K562 (cell line): ENCODE measurements around the gene CSF2. TPM values are rescaled to one million over a fixed set of nuclear protein-coding genes. Genes with fewer than 3 reads are reported as not detected.

Experiments used
- ARID1B ChIP-seq: fragments of 450-650 bp; IDR thresholded peaks from 2 replicates; pipeline ENCODE4 v1.6.1; 2016; ENCODE audit warnings: antibody characterized with exemption, mild to moderate bottlenecking, inconsistent platforms
- CC2D1A ChIP-seq: fragments of 450-650 bp; IDR thresholded peaks from 2 replicates; pipeline ENCODE4 v1.6.1; 2017; ENCODE audit warnings: mild to moderate bottlenecking
- GABPB2 ChIP-seq: fragments of 250-450 bp; sonication (Bioruptor Pico); conservative IDR thresholded peaks from 2 replicates; pipeline ENCODE4 v1.5.1; 2021; ENCODE audit warnings: mild to moderate bottlenecking
- MYNN ChIP-seq, 2 experiments: sonication (generic); formaldehyde crosslinking in 1 of 2; IDR thresholded peaks; 2 replicates each; pipeline versions ENCODE4 v1.5.0 to v1.6.1; 2016 to 2020; ENCODE audit warnings: antibody characterized with exemption in 1 of 2, missing genetic modification reagents in 1 of 2
- NCOA6 ChIP-seq: fragments of 450-650 bp; IDR thresholded peaks from 2 replicates; pipeline ENCODE4 v1.6.1; 2017; ENCODE audit warnings: mild to moderate bottlenecking
- SAFB2 ChIP-seq: fragments of 200-400 bp; formaldehyde crosslinking; IDR thresholded peaks from 2 replicates; pipeline ENCODE4 v1.6.1; 2018; ENCODE audit warnings: borderline replicate concordance, low read length, low read depth, moderate library complexity; ENCODE audit not compliant: severe bottlenecking
- TAF1 ChIP-seq: IDR thresholded peaks from 2 replicates; pipeline ENCODE4 v1.6.1; 2011; ENCODE audit warnings: mild to moderate bottlenecking, low read length, moderate library complexity; ENCODE audit not compliant: insufficient read depth, control insufficient read depth, severe bottlenecking; ENCODE audit errors: extremely low read depth
- ZBTB9 ChIP-seq: fragments of 450-650 bp; formaldehyde crosslinking; IDR thresholded peaks from 2 replicates; pipeline ENCODE4 v1.4.0; 2020; ENCODE audit warnings: mild to moderate bottlenecking, moderate library complexity
- ZNF197 ChIP-seq: fragments of 200-800 bp; sonication (Bioruptor generic); IDR thresholded peaks from 2 replicates; pipeline ENCODE4 v1.6.1; 2016; ENCODE audit warnings: low read depth, missing genetic modification characterization, missing compliant biosample characterization
- ZNF395 ChIP-seq: fragments of 200-800 bp; sonication (Bioruptor generic); IDR thresholded peaks from 2 replicates; pipeline ENCODE4 v1.6.1; 2017; ENCODE audit warnings: missing genetic modification characterization, missing compliant biosample characterization
- ZNF668 ChIP-seq: fragments of 250-450 bp; sonication (Bioruptor Pico); IDR thresholded peaks from 2 replicates; pipeline ENCODE4 v1.8.0; 2022; ENCODE audit warnings: mild to moderate bottlenecking, inconsistent platforms
- polyA plus RNA-seq, 8 experiments: library from polyadenylated mRNA; depleted of rRNA in 4 of 8; stranded (reverse) in 5 of 8; unstranded in 3 of 8; fragments of >200 nt; fragmentation: Nextera tagmentation in 2 of 8; fragmentation: Illumina TruSeq in 1 of 8; extraction: Ambion mirVana in 2 of 8; extraction: Trizol in 1 of 8; gene quantifications; 2 replicates each; pipeline versions ENCODE4 v1.2.1 to v1.2.3, GENCODE V29; 2011 to 2014; ENCODE audit warnings: inconsistent platforms in 1 of 8, missing spikeins in 1 of 8
- total RNA-seq, 7 experiments: library from RNA; depleted of rRNA in 6 of 7; stranded (reverse); fragments of >200 nt in 6 of 7; fragmentation: Illumina TruSeq in 2 of 7; extraction: Trizol in 2 of 7; gene quantifications; 2 replicates each; pipeline versions ENCODE4 v1.2.1 to v1.2.3, GENCODE V29; 2011 to 2021; ENCODE audit warnings: low replicate concordance in 1 of 7
- TF ChIP-seq, protein P1 (sequence below): sonication (generic); formaldehyde crosslinking; IDR thresholded peaks from 2 replicates; pipeline ENCODE4 v1.4.0; 2020; ENCODE audit warnings: mild to moderate bottlenecking, missing genetic modification reagents
- TF ChIP-seq, protein P2 (sequence below): sonication (generic); formaldehyde crosslinking; IDR thresholded peaks from 2 replicates; pipeline ENCODE4 v1.8.0; 2022; ENCODE audit warnings: missing genetic modification reagents, mild to moderate bottlenecking, moderate library complexity, borderline replicate concordance

The CSF2 gene
- total and polyA plus RNA-seq, 9 of the 15 experiments (the other 6 are each of a cell fraction or from before 2014, with no cell fraction given), result 0.25 to 0.29 TPM; not detected in 7

- no peak for TF ChIP-seq ZNF395 (CRISPR knock-in tag)
- TF ChIP-seq CC2D1A, result no peak; the same call in 1 of the 2 replicates
- no peak for TF ChIP-seq ARID1B
- no peak for TF ChIP-seq ZBTB9 (CRISPR knock-in tag)
- no peak for TF ChIP-seq ZNF668 (CRISPR knock-in tag)
- TF ChIP-seq, protein P1, sequence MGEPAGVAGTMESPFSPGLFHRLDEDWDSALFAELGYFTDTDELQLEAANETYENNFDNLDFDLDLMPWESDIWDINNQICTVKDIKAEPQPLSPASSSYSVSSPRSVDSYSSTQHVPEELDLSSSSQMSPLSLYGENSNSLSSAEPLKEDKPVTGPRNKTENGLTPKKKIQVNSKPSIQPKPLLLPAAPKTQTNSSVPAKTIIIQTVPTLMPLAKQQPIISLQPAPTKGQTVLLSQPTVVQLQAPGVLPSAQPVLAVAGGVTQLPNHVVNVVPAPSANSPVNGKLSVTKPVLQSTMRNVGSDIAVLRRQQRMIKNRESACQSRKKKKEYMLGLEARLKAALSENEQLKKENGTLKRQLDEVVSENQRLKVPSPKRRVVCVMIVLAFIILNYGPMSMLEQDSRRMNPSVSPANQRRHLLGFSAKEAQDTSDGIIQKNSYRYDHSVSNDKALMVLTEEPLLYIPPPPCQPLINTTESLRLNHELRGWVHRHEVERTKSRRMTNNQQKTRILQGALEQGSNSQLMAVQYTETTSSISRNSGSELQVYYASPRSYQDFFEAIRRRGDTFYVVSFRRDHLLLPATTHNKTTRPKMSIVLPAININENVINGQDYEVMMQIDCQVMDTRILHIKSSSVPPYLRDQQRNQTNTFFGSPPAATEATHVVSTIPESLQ (CRISPR knock-in tag), result no peak
- TF ChIP-seq, protein P2, sequence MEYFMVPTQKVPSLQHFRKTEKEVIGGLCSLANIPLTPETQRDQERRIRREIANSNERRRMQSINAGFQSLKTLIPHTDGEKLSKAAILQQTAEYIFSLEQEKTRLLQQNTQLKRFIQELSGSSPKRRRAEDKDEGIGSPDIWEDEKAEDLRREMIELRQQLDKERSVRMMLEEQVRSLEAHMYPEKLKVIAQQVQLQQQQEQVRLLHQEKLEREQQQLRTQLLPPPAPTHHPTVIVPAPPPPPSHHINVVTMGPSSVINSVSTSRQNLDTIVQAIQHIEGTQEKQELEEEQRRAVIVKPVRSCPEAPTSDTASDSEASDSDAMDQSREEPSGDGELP (CRISPR knock-in tag), result peak; percentile 16; the same call in 1 of the 2 replicates
- no peak for TF ChIP-seq ZNF197 (CRISPR knock-in tag)
- no peak for TF ChIP-seq SAFB2
- TF ChIP-seq GABPB2 (CRISPR knock-in tag), result no peak
- TF ChIP-seq NCOA6, result no peak
- TF ChIP-seq TAF1, result no peak
- TF ChIP-seq MYNN (IDR thresholded peaks at IDR 0.05), result no peak
- TF ChIP-seq MYNN (CRISPR knock-in tag; IDR thresholded peaks at IDR 0.05), result no peak
Measured at GRCh38 chr5:132064738-132065331, 8.8 kb upstream of the CSF2 start (continued).
